MM.1S (cell line): ENCODE measurements around the gene TAF1.

Experiments used
- CTCF ChIP-seq: fragments of 300-600 bp; sonication (generic); IDR thresholded peaks from 2 replicates; pipeline ENCODE4 v1.5.1; 2016; ENCODE audit warnings: antibody characterized with exemption, low read length, mixed read lengths
- EZH2 ChIP-seq: fragments of 300-600 bp; sonication (generic); optimal IDR thresholded peaks from 2 replicates; pipeline ENCODE3; 2017; ENCODE audit warnings: low read depth, mild to moderate bottlenecking, antibody characterized with exemption, low read length, mixed read lengths

DNA sequence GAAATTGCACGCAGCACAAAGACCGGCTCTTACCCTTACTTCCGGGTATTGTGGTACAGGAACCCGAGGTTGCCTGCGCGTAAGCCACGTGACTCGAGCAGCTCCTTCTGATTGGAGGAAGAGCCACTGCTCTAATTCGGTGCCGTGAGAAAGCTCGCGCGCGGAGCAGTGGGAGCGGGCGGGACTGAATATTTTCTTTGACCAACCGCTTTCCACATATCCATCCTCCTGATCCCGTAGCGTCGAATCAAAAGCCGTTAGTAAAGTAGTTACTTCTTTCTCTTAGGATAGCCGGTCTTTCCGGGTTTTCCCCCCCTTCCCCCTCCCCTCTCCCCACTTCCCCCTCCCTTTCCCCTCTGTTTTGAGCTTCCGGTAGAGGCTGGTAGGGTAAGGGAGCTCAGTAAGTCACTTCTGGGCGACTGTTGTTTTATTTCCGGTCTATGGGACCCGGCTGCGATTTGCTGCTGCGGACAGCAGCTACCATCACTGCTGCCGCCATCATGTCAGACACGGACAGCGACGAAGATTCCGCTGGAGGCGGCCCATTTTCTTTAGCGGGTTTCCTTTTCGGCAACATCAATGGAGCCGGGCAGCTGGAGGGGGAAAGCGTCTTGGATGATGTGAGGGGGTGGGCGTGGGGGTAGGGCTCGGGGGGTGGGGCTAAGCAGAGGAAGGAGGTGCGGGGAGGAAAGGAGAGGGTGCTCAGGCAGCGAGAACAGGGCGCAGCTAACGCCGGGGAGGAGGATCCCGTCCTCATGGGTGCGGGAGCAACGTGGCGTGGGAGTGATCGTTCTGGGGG, at the start of gene TAF1:
- no peak for TF ChIP-seq CTCF
- no peak for TF ChIP-seq EZH2
